Cardiac septum (tissue), 1 donor: Measurements from ENCODE around the gene PALB2. TPM values are rescaled to one million over a fixed set of nuclear protein-coding genes. Genes with fewer than 3 reads are reported as not detected.
"Not testable (repeated sequence)": the region's sequence is repeated elsewhere in the genome, so short reads cannot be mapped to it uniquely, and the experiment has no call there.

ENCODE experiments used
- DNase-seq: peaks from one replicate; pipeline ENCODE4 v3.0.0-alpha.2; 2020; ENCODE audit warnings: low spot score
- intact Hi-C: fragments of 100-400 bp; cut with DNase I; formaldehyde crosslinking; loops from one replicate; pipeline ENCODE4 v1.14.0; 2022
- total RNA-seq: library from RNA; stranded (reverse); fragmentation: NEBNext Ultra II Directional; extraction: Animal tissue kit (Norgen Biotek cat#: 25700); gene quantifications from one replicate; pipeline ENCODE4 v1.2.1, GENCODE V29; 2021
- donor health status: DM: no; HTN: no; CAD: no.

Gene PALB2
- total RNA-seq, 1 donor from 2014 or later = 4.6 TPM

DNA sequence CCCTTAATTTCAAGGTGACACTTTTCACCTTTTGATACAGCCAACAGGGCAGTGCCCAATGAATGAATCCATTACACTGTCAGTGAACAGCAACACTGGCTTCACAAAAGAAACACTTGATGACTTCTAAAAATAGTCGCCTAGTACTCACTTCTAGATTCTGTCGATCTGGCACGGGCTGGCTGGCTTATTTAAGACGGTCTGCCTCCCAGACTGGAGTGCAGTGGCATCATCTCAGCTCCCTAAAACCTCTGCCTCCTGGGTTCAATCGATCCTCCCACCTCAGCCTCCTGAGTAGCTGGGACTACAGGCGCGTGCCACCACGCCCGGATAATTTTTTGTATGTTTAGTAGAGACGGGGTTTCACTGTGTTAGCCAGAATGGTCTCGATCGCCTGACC, 46.9 kb downstream of the PALB2 start:
- DNase-seq = no peak
- intact Hi-C loops = loop anchor here (10.0 kb wide), 1 partner anchor 79 kb away; the partner anchor contains the start of gene GGA2

GRCh38 chr16:23590181-23590580, 50.9 kb downstream of the PALB2 start:
- intact Hi-C loops = loop anchor here (10.0 kb wide), 1 partner anchor 75 kb away; the partner anchor contains the start of gene GGA2
- no peak for DNase-seq

DNA sequence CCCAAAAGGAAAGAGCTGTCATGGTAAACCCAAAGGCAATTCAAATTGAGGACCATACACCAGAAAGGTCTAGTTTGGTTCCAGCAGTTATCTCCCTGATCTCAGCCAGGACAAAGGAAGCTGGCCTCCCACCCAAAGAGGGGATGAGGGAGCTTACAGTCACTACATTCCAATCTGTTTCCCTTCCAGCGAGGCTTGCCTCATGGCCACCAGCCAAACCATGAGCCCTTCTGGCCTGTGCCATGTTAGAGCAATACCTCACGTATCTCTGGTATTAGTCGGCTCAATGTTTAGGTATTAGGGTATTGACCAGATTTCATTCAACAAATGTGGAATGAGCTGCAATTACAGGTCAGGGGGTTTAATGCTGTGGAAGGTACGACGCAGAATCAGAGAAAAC, 53.4 kb downstream of the PALB2 start:
- intact Hi-C loops = no loop called here
- no peak for DNase-seq

GRCh38 chr16:23584186-23585076, 56.7 kb downstream of the PALB2 start:
- intact Hi-C loops = no loop called here

DNA sequence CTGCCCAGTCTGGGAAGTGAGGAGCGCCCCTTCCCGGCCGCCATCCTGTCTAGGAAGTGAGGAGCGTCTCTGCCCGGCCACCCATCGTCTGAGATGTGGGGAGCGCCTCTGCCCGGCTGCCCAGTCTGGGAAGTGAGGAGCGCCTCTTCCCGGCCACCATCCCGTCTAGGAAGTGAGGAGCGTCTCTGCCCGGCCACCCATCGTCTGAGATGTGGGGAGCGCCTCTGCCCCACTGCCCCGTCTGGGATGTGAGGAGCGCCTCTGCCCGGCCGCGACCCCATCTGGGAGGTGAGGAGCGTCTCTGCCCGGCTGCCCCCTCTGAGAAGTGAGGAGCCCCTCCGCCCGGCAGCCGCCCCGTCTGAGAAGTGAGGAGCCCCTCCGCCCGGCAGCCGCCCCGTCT, 57.8 kb downstream of the PALB2 start:
- intact Hi-C loops, DNase-seq: not testable (repeated sequence)

More at GRCh38 chr16:23584186-23585076, 56.7 kb downstream of the PALB2 start:
- DNase-seq = no peak

DNA sequence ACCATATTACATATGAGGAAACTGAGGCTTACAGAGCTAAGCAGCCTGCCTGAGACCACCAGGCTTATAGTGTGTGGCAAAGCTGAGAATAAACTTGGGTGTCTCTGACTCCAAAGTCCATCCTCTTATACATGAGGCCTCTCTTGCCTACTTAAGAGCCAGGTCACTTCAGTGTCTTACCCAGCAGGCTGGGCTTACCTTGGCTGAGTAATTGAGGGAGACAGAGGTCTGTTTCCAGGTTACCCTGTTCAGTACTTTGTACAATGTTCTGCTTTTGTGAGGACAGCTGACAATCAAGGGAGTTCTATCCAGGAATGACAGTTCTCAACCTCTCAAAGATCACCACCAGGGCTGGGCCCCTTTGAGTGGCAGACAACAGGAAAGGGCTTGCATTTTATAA, 59.3 kb downstream of the PALB2 start:
- intact Hi-C loops = no loop called here
- DNase-seq = no peak

DNA sequence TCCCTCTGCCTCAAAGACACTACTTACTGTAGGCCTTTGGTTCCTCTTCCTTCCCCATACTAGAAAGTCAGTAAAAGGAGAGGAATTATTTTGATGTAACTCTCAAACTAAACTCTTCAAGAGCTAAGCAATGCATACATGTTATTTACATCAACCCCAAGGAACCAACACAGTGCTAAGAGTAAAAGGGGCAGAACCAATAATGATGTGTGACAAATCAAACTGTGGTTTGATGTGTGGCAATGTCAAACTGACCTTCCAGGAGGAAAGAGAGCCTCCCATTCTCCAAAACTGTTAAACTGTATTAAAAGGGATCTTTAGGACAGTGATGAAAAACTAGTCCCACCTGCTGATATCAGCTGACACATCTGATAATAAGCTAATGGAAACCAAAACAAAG, 60.7 kb downstream of the PALB2 start:
- no peak for DNase-seq
- intact Hi-C loops = no loop called here

DNA sequence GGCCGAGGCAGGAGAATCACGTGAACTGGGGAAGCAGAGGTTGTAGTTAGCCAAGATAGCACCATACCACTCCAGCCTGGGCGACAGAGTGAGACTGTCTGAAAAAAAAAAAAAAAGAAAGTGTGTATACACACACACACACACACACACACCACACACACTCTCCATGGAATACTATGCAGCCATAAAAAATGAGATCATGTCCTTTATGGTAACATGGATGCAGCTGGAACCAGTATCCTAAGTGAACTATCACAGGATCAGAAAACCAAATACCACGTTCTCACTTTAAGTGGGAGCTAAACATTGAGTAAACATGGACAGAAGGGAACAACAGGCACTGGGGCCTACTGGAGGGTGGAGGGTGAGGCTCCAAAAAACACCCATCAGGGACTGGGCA, 61.7 kb downstream of the PALB2 start:
- DNase-seq = no peak
- intact Hi-C loops = no loop called here

- no peak for DNase-seq
- intact Hi-C loops = no loop called here
Observed at GRCh38 chr16:23578101-23578830, 62.8 kb downstream of the PALB2 start.

- intact Hi-C loops = no loop called here
- no peak for DNase-seq
Observed at GRCh38 chr16:23577493-23577892, 63.6 kb downstream of the PALB2 start.

DNA sequence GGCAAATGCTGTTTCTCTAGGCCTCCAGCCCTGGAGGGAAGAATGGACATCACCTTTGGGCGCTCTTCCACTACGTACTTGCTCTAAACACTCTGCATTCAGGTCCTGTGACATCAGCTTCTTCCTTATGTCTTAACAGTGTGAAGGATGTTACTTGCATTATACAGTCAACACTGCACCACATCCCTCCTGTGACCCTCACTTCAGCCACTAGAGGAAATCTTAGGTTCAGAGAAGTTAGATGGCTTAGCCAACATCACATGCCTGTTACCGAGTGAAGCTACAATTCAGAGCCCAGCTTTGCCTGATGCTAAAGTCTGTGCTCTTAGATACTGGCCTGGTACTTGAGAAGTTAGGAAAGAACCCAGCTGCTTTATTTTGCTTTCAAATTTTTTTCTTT, 65.3 kb downstream of the PALB2 start:
- intact Hi-C loops = no loop called here
- no peak for DNase-seq

DNA sequence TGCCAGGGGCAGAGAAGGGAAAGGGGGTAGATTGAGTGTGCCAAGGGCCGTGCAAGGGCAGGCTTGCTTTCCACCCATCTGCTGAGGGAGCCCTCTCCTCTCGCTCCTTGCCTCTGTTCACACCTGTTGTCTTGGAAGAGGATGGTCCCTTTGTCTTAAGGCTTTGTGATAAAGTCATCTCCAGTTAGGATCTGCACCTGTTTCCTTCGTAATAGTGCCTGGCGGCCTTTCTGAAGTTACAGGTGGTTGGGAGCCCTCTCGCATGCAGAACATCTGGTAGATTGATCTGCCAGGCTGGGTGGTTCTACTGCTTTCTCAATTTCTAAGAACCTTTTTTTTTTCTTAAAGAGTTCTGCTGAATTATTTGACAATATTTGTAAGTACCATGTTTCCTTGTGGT, 67.3 kb downstream of the PALB2 start:
- DNase-seq = no peak
- intact Hi-C loops = no loop called here

DNA sequence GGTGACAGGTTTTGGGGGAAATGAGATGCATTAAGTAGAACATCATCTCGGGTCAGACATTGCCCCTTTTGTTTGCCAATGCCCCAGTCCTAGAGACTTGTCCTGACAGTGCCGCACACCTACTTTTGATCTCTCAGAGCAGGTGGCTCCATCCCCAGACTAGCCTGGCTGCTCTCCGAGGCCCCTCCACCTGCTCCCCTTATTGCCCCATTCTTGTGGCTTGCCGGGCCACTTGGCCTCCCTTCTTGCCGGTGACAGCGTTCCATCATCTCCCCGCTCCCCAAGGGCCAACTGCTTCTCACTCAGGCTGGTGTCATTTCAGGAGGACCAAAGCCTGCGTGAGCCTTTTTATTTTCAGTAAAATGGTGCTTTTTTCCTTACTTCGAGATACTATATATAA, 68.7 kb downstream of the PALB2 start:
- no peak for DNase-seq
- intact Hi-C loops = no loop called here

DNA sequence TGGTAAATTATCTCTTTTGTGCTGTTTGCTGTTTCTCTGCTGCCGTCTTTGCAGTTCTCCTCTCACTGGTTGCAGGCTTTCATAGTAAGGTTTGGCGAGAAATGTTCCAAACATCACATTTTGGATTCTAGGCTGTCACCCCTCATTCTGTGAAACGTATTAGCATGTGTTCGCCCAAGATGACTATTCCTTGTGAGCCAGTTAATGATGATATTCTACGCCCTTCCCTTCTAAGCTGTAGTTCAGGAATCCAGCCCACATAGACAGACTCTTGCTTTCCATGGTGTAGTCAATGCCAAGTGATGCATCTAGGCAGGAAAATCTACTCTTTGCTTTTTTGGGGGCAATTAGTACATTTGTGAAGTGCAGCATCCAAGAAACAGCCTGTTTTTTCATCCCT, 69.2 kb downstream of the PALB2 start:
- intact Hi-C loops = no loop called here
- DNase-seq = no peak

- no peak for DNase-seq
- intact Hi-C loops = no loop called here
Observed at GRCh38 chr16:23570992-23571632, 70.0 kb downstream of the PALB2 start.

GRCh38 chr16:23567602-23568001, 73.5 kb downstream of the PALB2 start:
- intact Hi-C loops = no loop called here
- DNase-seq = no peak

GRCh38 chr16:23566724-23567123, 74.4 kb downstream of the PALB2 start:
- intact Hi-C loops = no loop called here
- DNase-seq = no peak

DNA sequence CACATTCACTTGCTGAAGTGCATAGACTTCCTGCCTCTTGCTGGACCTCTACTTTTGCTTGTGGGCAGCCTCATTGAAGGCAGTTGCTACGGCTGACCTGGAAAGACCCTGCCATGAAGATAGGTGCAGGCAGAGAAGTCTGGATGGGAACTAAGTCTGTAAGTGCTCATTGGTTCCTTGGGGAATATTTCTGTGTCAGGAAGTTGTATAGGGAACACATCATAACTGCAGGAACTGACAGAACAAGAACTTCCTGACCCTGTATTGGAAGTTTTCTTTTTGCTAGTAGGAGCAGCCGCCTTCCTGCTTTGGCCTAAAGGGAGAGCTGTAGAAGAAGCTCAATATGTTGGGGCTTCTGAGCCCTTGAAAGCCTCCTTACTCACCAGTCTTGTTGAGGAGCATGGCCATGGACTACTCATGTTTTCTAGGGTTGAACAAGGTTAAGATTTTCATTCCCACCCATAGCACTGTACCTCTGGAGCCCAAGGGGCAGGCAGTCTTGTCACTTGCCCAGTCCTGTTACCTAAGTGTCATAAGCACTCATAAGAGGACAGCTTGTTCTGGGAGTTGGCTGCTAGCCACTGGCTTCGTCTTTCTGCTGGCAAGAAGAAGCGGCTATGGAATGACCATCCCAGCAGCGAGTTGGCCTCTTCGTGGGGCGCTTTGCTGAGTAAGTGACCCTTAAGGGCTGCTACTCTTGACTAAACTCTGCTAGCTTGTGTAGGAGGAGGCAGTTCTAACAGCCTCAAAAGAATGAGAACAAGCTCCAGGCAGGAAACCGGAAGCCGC, 76.3 kb downstream of the PALB2 start:
- intact Hi-C loops = no loop called here
- DNase-seq = no peak

DNA sequence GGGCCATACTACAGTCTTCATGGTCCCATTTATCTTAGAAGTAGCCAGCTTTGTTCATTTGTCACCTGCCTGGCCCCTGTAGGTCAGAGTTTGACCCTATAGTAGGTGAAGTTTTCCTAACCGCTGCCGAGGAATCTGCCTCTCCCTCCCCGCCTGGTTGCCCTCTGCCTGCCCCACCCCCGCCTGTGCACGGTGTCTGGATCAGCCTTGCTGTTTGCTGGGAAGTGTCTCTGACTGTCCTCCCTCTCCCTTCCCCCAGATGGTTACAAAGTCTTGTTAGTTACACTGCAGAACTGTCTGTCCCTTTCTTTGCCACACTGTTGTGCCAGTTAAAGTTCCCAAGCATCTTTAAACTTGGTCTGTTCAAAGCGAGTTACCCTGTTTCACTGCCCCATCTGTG, 77.9 kb downstream of the PALB2 start:
- intact Hi-C loops = no loop called here
- DNase-seq = no peak

GRCh38 chr16:23562505-23562904, 78.6 kb downstream of the PALB2 start:
- intact Hi-C loops = no loop called here
- no peak for DNase-seq
